Epithelial cell of alveolus of lung (primary cell): ENCODE results near the gene BRMS1. TPM values are rescaled to one million over a fixed set of nuclear protein-coding genes. Genes with fewer than 3 reads are reported as not detected.

Source experiments
- total RNA-seq: library from RNA; depleted of rRNA; stranded (reverse); fragments of >200 nt; gene quantifications from 2 replicates; pipeline ENCODE4 v1.2.1, GENCODE V29; 2015

BRMS1 gene
- total RNA-seq, result 44.3 and 54.0 TPM in 2 replicates

GRCh38 chr11:66344550-66345315 lies at the start of gene BRMS1:
TSS of gene BRMS1 (minus strand) at chr11:66345104. CDS start at chr11:66342234, 2,870 bp downstream.

GRCh38 chr11:66371627-66372415 lies 26.9 kb upstream of the BRMS1 start, which contains the start of gene SLC29A2:
TSS of gene SLC29A2 (minus strand) at chr11:66371760. CDS start at chr11:66371591, 169 bp downstream.

GRCh38 chr11:66347425-66348276 lies 2.7 kb upstream of the BRMS1 start, which contains the start of gene B4GAT1:
TSS of gene B4GAT1 (minus strand) at chr11:66347629. CDS start at chr11:66347545, 84 bp downstream.

GRCh38 chr11:66336234-66337102 lies 8.4 kb downstream of the BRMS1 start, which contains the start of gene RIN1:
TSS of gene RIN1 (minus strand) at chr11:66336434. CDS start at chr11:66336402, 32 bp downstream.

GRCh38 chr11:66316849-66317251 lies 28.1 kb downstream of the BRMS1 start, which contains the start of gene CD248:
TSS of gene CD248 (minus strand) at chr11:66317044. CDS start at chr11:66317027, 17 bp downstream.

GRCh38 chr11:66291706-66292542 lies 53.0 kb downstream of the BRMS1 start, which contains the start of gene TMEM151A:
TSS of gene TMEM151A (plus strand) at chr11:66291894. CDS start at chr11:66292014, 120 bp downstream.

GRCh38 chr11:66288671-66289547 lies 56.0 kb downstream of the BRMS1 start, which contains the start of gene YIF1A:
TSS of gene YIF1A (minus strand) at chr11:66289143. CDS start at chr11:66288985, 158 bp downstream.

Other genes starting within 250 kb of the BRMS1 start
- 19.0 and 19.4 TPM in 2 replicates for gene KLC2, start 87.4 kb downstream of the BRMS1 start, total RNA-seq
- 106 and 159 TPM in 2 replicates for gene RAB1B, start 76.5 kb downstream of the BRMS1 start, total RNA-seq
- gene CNIH2, start 66.9 kb downstream of the BRMS1 start, total RNA-seq, result 0.26 and 1.1 TPM in 2 replicates
- gene YIF1A, start 56.0 kb downstream of the BRMS1 start, total RNA-seq, result 167 and 281 TPM in 2 replicates
- gene TMEM151A, start 53.2 kb downstream of the BRMS1 start, total RNA-seq, result 0.39 TPM in 1 of 2 replicates, not detected in the other
- gene CD248, start 28.1 kb downstream of the BRMS1 start, total RNA-seq, result 35.8 and 135 TPM in 2 replicates
- gene RIN1, start 8.7 kb downstream of the BRMS1 start, total RNA-seq, result 29.0 and 38.1 TPM in 2 replicates
- 46.4 and 72.1 TPM in 2 replicates for gene B4GAT1, start 2.5 kb upstream of the BRMS1 start, total RNA-seq
- gene SLC29A2, start 26.7 kb upstream of the BRMS1 start, total RNA-seq, result 1.5 and 3.6 TPM in 2 replicates
- gene NPAS4, start 75.9 kb upstream of the BRMS1 start, total RNA-seq, result not detected in 2 replicates
- 47.7 and 74.2 TPM in 2 replicates for gene MRPL11, start 93.7 kb upstream of the BRMS1 start, total RNA-seq
- 10.0 and 13.5 TPM in 2 replicates for gene PELI3, start 121.8 kb upstream of the BRMS1 start, total RNA-seq
- 40.3 and 61.2 TPM in 2 replicates for gene DPP3, start 135.3 kb upstream of the BRMS1 start, total RNA-seq
- 17.3 and 66.4 TPM in 2 replicates for gene BBS1, start 165.5 kb upstream of the BRMS1 start, total RNA-seq
- gene ZDHHC24, start 200.9 kb upstream of the BRMS1 start, total RNA-seq, result 27.7 and 33.5 TPM in 2 replicates
- 3.3 TPM in 1 of 2 replicates, not detected in the other for gene ACTN3, start 201.8 kb upstream of the BRMS1 start, total RNA-seq
- 20.9 and 146 TPM in 2 replicates for gene CTSF, start 223.5 kb upstream of the BRMS1 start, total RNA-seq
- gene CCDC87, start 248.0 kb upstream of the BRMS1 start, total RNA-seq, result 0.26 TPM in 1 of 2 replicates, not detected in the other
- 26.6 and 44.9 TPM in 2 replicates for gene CCS, start 248.1 kb upstream of the BRMS1 start, total RNA-seq